ENCODE measurements around the gene TBX10. TPM values are rescaled to one million over a fixed set of nuclear protein-coding genes. Genes with fewer than 3 reads are reported as not detected.

Gene TBX10
- total RNA-seq, 1 experiment from 2014 or later: not detected

DNA sequence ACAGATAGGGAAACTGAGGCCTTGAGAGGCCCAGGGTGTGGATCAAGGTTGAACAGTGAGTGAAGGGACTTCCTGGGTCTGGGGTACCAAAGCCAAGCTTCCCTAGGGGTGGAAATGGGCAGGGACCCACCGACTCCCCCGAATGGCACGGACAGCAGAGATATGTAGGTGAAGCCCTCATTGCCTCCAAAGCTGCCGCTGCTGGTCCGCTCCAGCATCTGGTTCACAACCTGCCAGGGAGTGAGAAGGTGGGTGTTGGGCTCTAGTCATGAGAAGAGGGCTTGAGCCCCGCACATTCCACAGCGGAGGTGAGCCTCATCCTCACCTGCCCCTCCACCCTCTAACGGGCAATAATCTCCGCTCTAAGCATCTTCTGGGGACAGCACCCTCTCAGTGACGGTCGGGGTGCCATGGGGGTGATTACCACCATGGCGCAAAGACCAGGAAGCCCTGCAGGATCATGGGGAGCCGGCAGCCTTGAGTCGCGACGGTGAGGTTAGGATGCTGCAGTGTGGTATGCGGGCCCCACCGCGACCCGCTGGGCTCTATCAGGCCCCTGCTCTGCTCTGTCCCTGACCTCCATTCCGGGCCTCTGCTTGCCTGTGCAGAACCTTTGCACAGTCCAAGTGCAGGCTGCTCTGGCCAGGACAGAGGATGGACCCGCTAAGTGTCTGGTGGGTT is 24.1 kb upstream of the TBX10 start:
- Histone ChIP-seq H3K27ac (ENCODE audit: low read depth, low read length) (no peak overlapping the region), H3K9me2 (ENCODE audit: insufficient read depth) (no peaks in the 10 kb centered on the region), H3K4me2 (ENCODE audit: low read length) (no peak overlapping the region), H3K36me3 (ENCODE audit: control insufficient read depth in 1 of 2, insufficient read depth in 2 of 2, low read length in 2 of 2) (no peaks in the 10 kb centered on the region), H3K9ac (ENCODE audit: low read length) (no peak overlapping the region), H4K20me1 (ENCODE audit: insufficient read depth) (no peaks in the 10 kb centered on the region), H3K27me3 (ENCODE audit: insufficient read depth, low read length) (no peaks in the 10 kb centered on the region), H3K4me1 (ENCODE audit: control insufficient read depth in 1 of 2, insufficient read depth in 2 of 2, low read length in 2 of 2) (no peaks in the 10 kb centered on the region; a peak in 1 of 4 replicates), H3K9me3 (ENCODE audit: control insufficient read depth in 1 of 2, insufficient read depth in 1 of 2, low read depth in 1 of 2, low read length in 2 of 2) (no peaks in the 10 kb centered on the region), H2AFZ (ENCODE audit: low read depth, low read length, poor library complexity, severe bottlenecking) (no peak overlapping the region), H3K4me3 (replicated peaks in 1 of 2; ENCODE audit: low read depth in 1 of 2, low read length in 2 of 2) (no peak overlapping the region), H3K79me2 (ENCODE audit: insufficient read depth, low read length) (no peaks in the 10 kb centered on the region)
- intact Hi-C loops (cut with micrococcal nuclease): no loop called here
- TF ChIP-seq FOSL1 (IDR thresholded peaks at IDR 0.05; ENCODE audit: low read depth) (no peak), SP1 (IDR thresholded peaks at IDR 0.05; ENCODE audit: low read depth) (no peak)
- ATAC-seq (no peak), DNase-seq (ENCODE audit: low read depth, low spot score) (no peak)
- ChIA-PET CTCF (no interaction called here), POLR2A (no interaction called here), RAD21 (ENCODE audit: low non-redundant PET in 1 of 2, low total read pairs in 2 of 2, uncharacterized antibody in 2 of 2, unreplicated experiment in 2 of 2) (no interaction called here)
- BruUV-seq (replicated peaks): no TSS peak

DNA sequence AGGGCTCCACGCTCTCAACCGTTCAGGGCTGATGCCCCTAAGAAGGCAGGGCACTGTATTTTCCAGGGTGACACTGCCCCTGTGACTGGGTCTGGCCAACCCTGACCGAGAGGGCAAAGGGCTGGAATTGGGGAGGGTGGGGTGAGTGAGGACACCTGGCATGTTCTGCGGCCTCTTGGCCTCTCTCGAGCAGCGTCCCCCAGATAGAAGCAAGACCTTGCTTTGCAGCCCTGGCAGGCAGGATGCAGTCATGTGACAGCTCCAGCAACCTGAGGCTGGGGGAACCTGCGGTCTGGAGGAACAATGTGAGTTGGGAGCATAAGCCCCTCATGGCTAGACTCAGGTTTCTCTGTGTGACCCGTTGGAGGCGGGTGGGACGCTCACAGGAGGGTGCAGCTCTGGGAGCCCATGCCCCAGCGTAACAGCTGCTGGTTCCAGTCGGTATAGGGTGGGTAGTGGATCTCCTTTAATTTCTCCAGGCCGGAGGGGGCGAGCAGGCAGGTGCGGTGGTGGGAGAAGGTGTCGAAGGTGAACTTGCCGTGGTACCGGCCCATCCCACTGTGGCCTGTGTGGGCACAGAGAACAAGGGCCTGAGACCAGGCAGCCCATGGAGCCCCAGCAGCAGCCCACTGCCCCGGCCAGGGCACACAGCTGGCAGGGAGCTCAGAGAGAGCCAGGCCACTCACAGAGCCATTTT is 23.4 kb upstream of the TBX10 start:
- H3K9me3 ChIP-seq (ENCODE audit: control insufficient read depth in 1 of 2, insufficient read depth in 1 of 2, low read depth in 1 of 2, low read length in 2 of 2): no peaks in the 10 kb centered on the region
- BruUV-seq (replicated peaks): no TSS peak
- CTCF ChIA-PET: no interaction called here
- H4K20me1 ChIP-seq (ENCODE audit: insufficient read depth): no peaks in the 10 kb centered on the region
- H3K4me1 ChIP-seq (ENCODE audit: control insufficient read depth in 1 of 2, insufficient read depth in 2 of 2, low read length in 2 of 2): no peaks in the 10 kb centered on the region; a peak in 1 of 4 replicates
- no peaks in the 10 kb centered on the region for H3K79me2 ChIP-seq (ENCODE audit: insufficient read depth, low read length)
- RAD21 ChIA-PET (ENCODE audit: low non-redundant PET in 1 of 2, low total read pairs in 2 of 2, uncharacterized antibody in 2 of 2, unreplicated experiment in 2 of 2): no interaction called here
- no peak for DNase-seq (ENCODE audit: low read depth, low spot score)
- H3K4me3 ChIP-seq (replicated peaks in 1 of 2; ENCODE audit: low read depth in 1 of 2, low read length in 2 of 2): no peak overlapping the region
- no peaks in the 10 kb centered on the region for H3K27me3 ChIP-seq (ENCODE audit: insufficient read depth, low read length)
- no peaks in the 10 kb centered on the region for H3K36me3 ChIP-seq (ENCODE audit: control insufficient read depth in 1 of 2, insufficient read depth in 2 of 2, low read length in 2 of 2)
- H2AFZ ChIP-seq (ENCODE audit: low read depth, low read length, poor library complexity, severe bottlenecking): no peak overlapping the region
- TF ChIP-seq, protein P1, sequence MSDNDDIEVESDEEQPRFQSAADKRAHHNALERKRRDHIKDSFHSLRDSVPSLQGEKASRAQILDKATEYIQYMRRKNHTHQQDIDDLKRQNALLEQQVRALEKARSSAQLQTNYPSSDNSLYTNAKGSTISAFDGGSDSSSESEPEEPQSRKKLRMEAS (IDR thresholded peaks at IDR 0.05): no peak
- TF ChIP-seq EGR1 (IDR thresholded peaks at IDR 0.05; ENCODE audit: low read depth): no peak
- no peak for TF ChIP-seq YY1 (IDR thresholded peaks at IDR 0.05; ENCODE audit: extremely low read depth, insufficient replicate concordance, low read depth, low read length)
- no peak for TF ChIP-seq EZH2 (IDR thresholded peaks at IDR 0.05)
- TF ChIP-seq POLR2AphosphoS5 (IDR thresholded peaks at IDR 0.05; ENCODE audit: low read depth, low read length): no peak
- no peak for TF ChIP-seq JUND (IDR thresholded peaks at IDR 0.05)
- no peak for TF ChIP-seq FOSL1 (IDR thresholded peaks at IDR 0.05; ENCODE audit: low read depth)
- no peak for TF ChIP-seq TCF7L2 (IDR thresholded peaks at IDR 0.05; ENCODE audit: borderline replicate concordance, extremely low read depth, insufficient read depth, insufficient read length)
- H3K9me2 ChIP-seq (ENCODE audit: insufficient read depth): no peaks in the 10 kb centered on the region
- POLR2A ChIA-PET: no interaction called here
- H3K4me2 ChIP-seq (ENCODE audit: low read length): no peak overlapping the region
- H3K27ac ChIP-seq (ENCODE audit: low read depth, low read length): no peak overlapping the region
- no peak overlapping the region for H3K9ac ChIP-seq (ENCODE audit: low read length)
- intact Hi-C loops (cut with micrococcal nuclease): no loop called here
- no peak for ATAC-seq

All from HCT116 (cell line).